ENCODE measurements around the gene MEPCE.

MEPCE gene

GRCh38 chr7:100456562-100456961, 26.9 kb downstream of the MEPCE start:
- DNase-seq (ENCODE audit: low read depth, low spot score) = no peak
- Histone ChIP-seq H3K36me3 (ENCODE audit: insufficient read depth, low read length) (no peaks in the 10 kb centered on the region), H3K9ac (ENCODE audit: insufficient read length) (no peak overlapping the region), H3K27ac (no peak overlapping the region), H3K4me3 (no peak overlapping the region), H3K9me3 (ENCODE audit: low read depth, low read length) (no peaks in the 10 kb centered on the region)
- no peak for TF ChIP-seq EZH2 (IDR thresholded peaks at IDR 0.05)
- no peak for TF ChIP-seq POLR2AphosphoS5 (IDR thresholded peaks at IDR 0.05; ENCODE audit: borderline replicate concordance, low read depth, low read length)
- no peak for TF ChIP-seq FOXP2 (optimal IDR thresholded peaks at IDR 0.05; ENCODE audit: control extremely low read depth, extremely low read length, insufficient read depth)

GRCh38 chr7:100457033-100457432, 27.4 kb downstream of the MEPCE start:
- H3K27ac ChIP-seq = no peak overlapping the region
- no peak for DNase-seq (ENCODE audit: low read depth, low spot score)
- H3K9me3 ChIP-seq (ENCODE audit: low read depth, low read length) = no peaks in the 10 kb centered on the region
- H3K4me3 ChIP-seq = no peak overlapping the region
- no peaks in the 10 kb centered on the region for H3K36me3 ChIP-seq (ENCODE audit: insufficient read depth, low read length)
- H3K9ac ChIP-seq (ENCODE audit: insufficient read length) = no peak overlapping the region
- TF ChIP-seq POLR2AphosphoS5 (IDR thresholded peaks at IDR 0.05; ENCODE audit: borderline replicate concordance, low read depth, low read length) = no peak
- no peak for TF ChIP-seq FOXP2 (optimal IDR thresholded peaks at IDR 0.05; ENCODE audit: control extremely low read depth, extremely low read length, insufficient read depth)
- no peak for TF ChIP-seq EZH2 (IDR thresholded peaks at IDR 0.05)

- Histone ChIP-seq H3K9me3 (ENCODE audit: low read depth, low read length) (no peaks in the 10 kb centered on the region), H3K36me3 (ENCODE audit: insufficient read depth, low read length) (no peaks in the 10 kb centered on the region; the same call in 1 of the 2 replicates), H3K4me3 (no peak within 1 kb of the TSS), H3K9ac (ENCODE audit: insufficient read length) (no peak within 1 kb of the TSS), H3K27ac (no peak within 1 kb of the TSS)
- no peak for TF ChIP-seq POLR2AphosphoS5 (IDR thresholded peaks at IDR 0.05; ENCODE audit: borderline replicate concordance, low read depth, low read length)
- TF ChIP-seq EZH2 (IDR thresholded peaks at IDR 0.05) = no peak
- TF ChIP-seq FOXP2 (optimal IDR thresholded peaks at IDR 0.05; ENCODE audit: control extremely low read depth, extremely low read length, insufficient read depth) = no peak
- DNase-seq (ENCODE audit: low read depth, low spot score) = no peak
Observed at GRCh38 chr7:100464210-100464660, 34.6 kb downstream of the MEPCE start, which contains the start of gene SPACDR. SPACDR (minus strand) TSS chr7:100464260; CDS start chr7:100464025, 235 bp downstream.

GRCh38 chr7:100464791-100465190, 35.2 kb downstream of the MEPCE start:
- Histone ChIP-seq H3K4me3 (no peak overlapping the region), H3K9me3 (ENCODE audit: low read depth, low read length) (no peaks in the 10 kb centered on the region), H3K27ac (no peak overlapping the region), H3K9ac (ENCODE audit: insufficient read length) (no peak overlapping the region), H3K36me3 (ENCODE audit: insufficient read depth, low read length) (no peaks in the 10 kb centered on the region; the same call in 1 of the 2 replicates)
- TF ChIP-seq EZH2 (IDR thresholded peaks at IDR 0.05) = no peak
- no peak for TF ChIP-seq FOXP2 (optimal IDR thresholded peaks at IDR 0.05; ENCODE audit: control extremely low read depth, extremely low read length, insufficient read depth)
- no peak for TF ChIP-seq POLR2AphosphoS5 (IDR thresholded peaks at IDR 0.05; ENCODE audit: borderline replicate concordance, low read depth, low read length)
- DNase-seq (ENCODE audit: low read depth, low spot score) = no peak

- TF ChIP-seq POLR2AphosphoS5 (IDR thresholded peaks at IDR 0.05; ENCODE audit: borderline replicate concordance, low read depth, low read length) = no peak
- no peak for TF ChIP-seq FOXP2 (optimal IDR thresholded peaks at IDR 0.05; ENCODE audit: control extremely low read depth, extremely low read length, insufficient read depth)
- TF ChIP-seq EZH2 (IDR thresholded peaks at IDR 0.05) = no peak
- H3K27ac ChIP-seq = no peak overlapping the region
- DNase-seq (ENCODE audit: low read depth, low spot score) = no peak
Observed at GRCh38 chr7:100465299-100465698, 35.7 kb downstream of the MEPCE start.

GRCh38 chr7:100465702-100466311, 36.2 kb downstream of the MEPCE start:
- DNase-seq (ENCODE audit: low read depth, low spot score) = no peak
- Histone ChIP-seq H3K9me3 (ENCODE audit: low read depth, low read length) (no peaks in the 10 kb centered on the region), H3K4me3 (no peak overlapping the region), H3K27ac (no peak overlapping the region), H3K36me3 (ENCODE audit: insufficient read depth, low read length) (no peaks in the 10 kb centered on the region; the same call in 1 of the 2 replicates), H3K9ac (ENCODE audit: insufficient read length) (no peak overlapping the region)
- TF ChIP-seq EZH2 (IDR thresholded peaks at IDR 0.05) = no peak
- no peak for TF ChIP-seq POLR2AphosphoS5 (IDR thresholded peaks at IDR 0.05; ENCODE audit: borderline replicate concordance, low read depth, low read length)
- no peak for TF ChIP-seq FOXP2 (optimal IDR thresholded peaks at IDR 0.05; ENCODE audit: control extremely low read depth, extremely low read length, insufficient read depth)

More at GRCh38 chr7:100465299-100465698, 35.7 kb downstream of the MEPCE start:
- Histone ChIP-seq H3K4me3 (no peak overlapping the region), H3K9ac (ENCODE audit: insufficient read length) (no peak overlapping the region), H3K36me3 (ENCODE audit: insufficient read depth, low read length) (no peaks in the 10 kb centered on the region; the same call in 1 of the 2 replicates), H3K9me3 (ENCODE audit: low read depth, low read length) (no peaks in the 10 kb centered on the region)

GRCh38 chr7:100466653-100467605, 37.3 kb downstream of the MEPCE start:
- H3K9ac ChIP-seq (ENCODE audit: insufficient read length) = no peak overlapping the region
- no peak overlapping the region for H3K4me3 ChIP-seq
- H3K36me3 ChIP-seq (ENCODE audit: insufficient read depth, low read length) = no peaks in the 10 kb centered on the region; the same call in 1 of the 2 replicates
- H3K9me3 ChIP-seq (ENCODE audit: low read depth, low read length) = no peaks in the 10 kb centered on the region
- DNase-seq (ENCODE audit: low read depth, low spot score) = no peak
- H3K27ac ChIP-seq = no peak overlapping the region
- TF ChIP-seq POLR2AphosphoS5 (IDR thresholded peaks at IDR 0.05; ENCODE audit: borderline replicate concordance, low read depth, low read length) = peak; percentile 18; the same call in 1 of the 2 replicates
- TF ChIP-seq EZH2 (IDR thresholded peaks at IDR 0.05) = no peak
